ENCODE results near the gene AP5B1. TPM values are rescaled to one million over a fixed set of nuclear protein-coding genes. Genes with fewer than 3 reads are reported as not detected.

AP5B1 gene
- total and polyA plus RNA-seq, 9 of the 15 experiments (the other 6 are each of a cell fraction or from before 2014, with no cell fraction given), result 0.51 to 24.2 (median 5.1) TPM

GRCh38 chr11:65779919-65780769 is 632 bp downstream of the AP5B1 start (continued):
- TF ChIP-seq CLOCK (CRISPR knock-in tag; IDR thresholded peaks at IDR 0.05; ENCODE audit: borderline replicate concordance) (no peak), ATF7 (IDR thresholded peaks at IDR 0.05) (peak; percentile 59; the same call in 1 of the 2 replicates), RBM34 (IDR thresholded peaks at IDR 0.05; ENCODE audit: borderline replicate concordance, insufficient read depth, low read length) (no peak), ZMIZ1 (IDR thresholded peaks at IDR 0.05; ENCODE audit: low read depth in 2 of 2, low read length in 2 of 2) (peak in 1 of 2 experiments; percentile 48; a peak in 1 of 4 replicates), FOXO4 (CRISPR knock-in tag; IDR thresholded peaks at IDR 0.05) (no peak), EGR1 (conservative IDR thresholded peaks at IDR 0.05) (no peak), SMARCA4 (IDR thresholded peaks at IDR 0.05) (0 out of 2 replicates have a peak, but pooled peaks have one; percentile 26), FOXP4 (CRISPR knock-in tag; IDR thresholded peaks at IDR 0.05; ENCODE audit: borderline replicate concordance) (peak; percentile 89), DNMT1 (IDR thresholded peaks at IDR 0.05) (no peak), HIVEP1 (CRISPR knock-in tag; IDR thresholded peaks at IDR 0.05) (no peak), MECOM (CRISPR knock-in tag; IDR thresholded peaks at IDR 0.05) (no peak), TARDBP (IDR thresholded peaks at IDR 0.05) (peak; percentile 74; the same call in 1 of the 2 replicates), EHMT2 (IDR thresholded peaks at IDR 0.05) (no peak), GATAD2A (IDR thresholded peaks at IDR 0.05) (no peak), ZC3H4 (CRISPR knock-in tag; IDR thresholded peaks at IDR 0.05; ENCODE audit: borderline replicate concordance) (0 out of 2 replicates have a peak, but pooled peaks have one; percentile 16), SRF (CRISPR knock-in tag; IDR thresholded peaks at IDR 0.05) (peak in 1 of 2 experiments; percentile 47; a peak in 1 of 4 replicates), TFAP4 (CRISPR knock-in tag; IDR thresholded peaks at IDR 0.05; ENCODE audit: borderline replicate concordance) (peak; percentile 66)
